NB4 (cell line): ENCODE data around the gene ACACB.

Experiments
- DNase-seq: peaks from one replicate; pipeline ENCODE4 v3.0.0; 2010; ENCODE audit warnings: low read depth
- H3K4me3 ChIP-seq: one replicate; pipeline ENCODE4 v1.5.1; 2011; ENCODE audit warnings: mild to moderate bottlenecking, low read depth, low read length, moderate library complexity
- MYC ChIP-seq: IDR thresholded peaks from 2 replicates; pipeline ENCODE4 v1.6.1; 2011; ENCODE audit warnings: low read depth, low read length
- POLR2A ChIP-seq: IDR thresholded peaks from 2 replicates; pipeline ENCODE4 v1.6.1; 2011; ENCODE audit warnings: mild to moderate bottlenecking; ENCODE audit not compliant: insufficient read length; ENCODE audit errors: extremely low read depth
- TF ChIP-seq, protein P1 (sequence below): IDR thresholded peaks from one replicate; pipeline ENCODE4 v1.5.1; 2012; ENCODE audit warnings: low read depth, low read length
- TF ChIP-seq, protein P2 (sequence below): IDR thresholded peaks from 2 replicates; pipeline ENCODE4 v1.6.1; 2011; ENCODE audit warnings: low read depth, low read length

The ACACB gene

DNA sequence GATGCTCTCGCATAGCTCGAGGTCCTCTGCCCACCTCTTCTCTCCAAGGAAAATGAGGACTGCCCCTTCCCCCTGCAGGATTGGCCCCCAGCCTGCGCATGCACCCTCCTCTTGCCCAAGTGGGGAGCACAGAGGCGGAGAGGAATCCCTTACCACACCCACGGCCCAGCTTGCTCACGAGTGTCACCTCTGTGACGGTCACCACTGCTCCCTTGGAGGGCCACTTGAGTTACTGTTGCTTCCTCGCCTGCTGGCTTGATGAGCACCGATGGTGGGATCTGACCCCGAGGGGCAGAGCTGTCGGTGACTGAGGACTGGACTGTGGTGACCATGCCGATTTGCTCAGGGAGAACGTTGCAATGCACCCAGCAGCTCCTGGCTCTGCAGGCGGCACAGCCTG is 151.0 kb downstream of the ACACB start:
- no peak for DNase-seq
- TF ChIP-seq, protein P1, sequence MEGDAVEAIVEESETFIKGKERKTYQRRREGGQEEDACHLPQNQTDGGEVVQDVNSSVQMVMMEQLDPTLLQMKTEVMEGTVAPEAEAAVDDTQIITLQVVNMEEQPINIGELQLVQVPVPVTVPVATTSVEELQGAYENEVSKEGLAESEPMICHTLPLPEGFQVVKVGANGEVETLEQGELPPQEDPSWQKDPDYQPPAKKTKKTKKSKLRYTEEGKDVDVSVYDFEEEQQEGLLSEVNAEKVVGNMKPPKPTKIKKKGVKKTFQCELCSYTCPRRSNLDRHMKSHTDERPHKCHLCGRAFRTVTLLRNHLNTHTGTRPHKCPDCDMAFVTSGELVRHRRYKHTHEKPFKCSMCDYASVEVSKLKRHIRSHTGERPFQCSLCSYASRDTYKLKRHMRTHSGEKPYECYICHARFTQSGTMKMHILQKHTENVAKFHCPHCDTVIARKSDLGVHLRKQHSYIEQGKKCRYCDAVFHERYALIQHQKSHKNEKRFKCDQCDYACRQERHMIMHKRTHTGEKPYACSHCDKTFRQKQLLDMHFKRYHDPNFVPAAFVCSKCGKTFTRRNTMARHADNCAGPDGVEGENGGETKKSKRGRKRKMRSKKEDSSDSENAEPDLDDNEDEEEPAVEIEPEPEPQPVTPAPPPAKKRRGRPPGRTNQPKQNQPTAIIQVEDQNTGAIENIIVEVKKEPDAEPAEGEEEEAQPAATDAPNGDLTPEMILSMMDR, result no peak
- no peak for TF ChIP-seq MYC
- TF ChIP-seq, protein P2, sequence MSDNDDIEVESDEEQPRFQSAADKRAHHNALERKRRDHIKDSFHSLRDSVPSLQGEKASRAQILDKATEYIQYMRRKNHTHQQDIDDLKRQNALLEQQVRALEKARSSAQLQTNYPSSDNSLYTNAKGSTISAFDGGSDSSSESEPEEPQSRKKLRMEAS, result no peak
- TF ChIP-seq POLR2A, result no peak
- H3K4me3 ChIP-seq, result no peak overlapping the region

DNA sequence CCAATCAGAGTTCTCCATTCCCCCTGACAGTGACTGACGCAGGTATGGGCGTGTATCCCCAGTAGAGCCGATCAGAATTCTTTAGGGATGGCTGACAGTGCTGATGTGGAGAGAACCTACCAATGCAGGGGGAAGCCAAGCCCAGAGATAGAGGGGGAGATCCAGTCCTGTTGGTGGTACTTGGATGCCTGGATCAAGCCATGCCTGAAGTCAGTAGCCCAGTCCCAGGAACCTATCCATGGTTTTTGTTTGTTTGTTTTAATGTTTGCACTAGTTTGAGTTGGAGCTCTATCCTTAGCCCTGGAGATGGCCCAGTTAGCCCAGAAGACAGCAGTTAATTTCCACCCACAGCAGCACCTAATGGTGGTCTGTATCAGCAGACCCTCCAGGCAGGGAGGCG is 152.5 kb downstream of the ACACB start:
- TF ChIP-seq MYC (no peak), POLR2A (no peak)
- TF ChIP-seq, protein P1, result no peak
- TF ChIP-seq, protein P2, result no peak
- no peak for DNase-seq
- H3K4me3 ChIP-seq, result no peak overlapping the region

DNA sequence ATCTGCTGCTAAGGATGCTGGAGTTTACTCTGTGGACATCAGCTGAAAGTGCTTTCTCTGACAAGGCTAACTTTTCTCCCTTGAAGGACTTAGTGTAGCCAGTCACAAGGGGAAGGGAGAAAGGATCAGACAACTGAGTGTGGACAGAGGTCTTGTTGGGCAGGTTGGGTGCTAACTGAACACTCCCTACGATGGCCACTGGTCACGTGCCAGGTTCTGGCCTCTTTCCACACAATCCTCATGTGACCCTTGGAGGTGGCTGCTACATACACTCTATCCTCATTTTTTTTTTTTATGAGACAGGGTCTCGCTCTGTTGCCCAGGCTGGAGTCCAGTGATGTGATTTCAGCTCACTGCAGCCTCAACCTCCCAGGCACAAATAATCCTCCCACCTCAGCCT is 153.0 kb downstream of the ACACB start:
- TF ChIP-seq, protein P1, result no peak
- TF ChIP-seq MYC (no peak), POLR2A (no peak)
- TF ChIP-seq, protein P2, result no peak
- no peak for DNase-seq
- no peak overlapping the region for H3K4me3 ChIP-seq

DNA sequence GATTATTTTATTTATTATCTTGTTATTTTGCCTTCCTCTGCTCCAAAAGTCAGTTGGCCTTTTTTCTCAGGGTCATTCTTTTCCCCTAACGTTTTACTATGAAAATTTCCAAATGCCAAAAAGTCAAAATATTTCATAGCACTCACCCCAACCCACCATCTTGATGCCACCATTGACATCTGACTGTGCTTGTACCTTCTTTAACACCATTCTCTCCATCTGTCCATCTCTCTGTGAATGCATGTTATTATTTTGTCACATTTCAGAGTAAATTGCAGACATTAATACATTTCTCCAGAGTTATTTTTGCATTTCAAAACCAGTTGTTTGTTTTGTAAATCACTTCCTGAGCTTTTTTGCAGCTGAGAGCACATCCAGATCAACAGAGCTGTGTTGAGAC is 154.1 kb downstream of the ACACB start:
- DNase-seq, result no peak

DNA sequence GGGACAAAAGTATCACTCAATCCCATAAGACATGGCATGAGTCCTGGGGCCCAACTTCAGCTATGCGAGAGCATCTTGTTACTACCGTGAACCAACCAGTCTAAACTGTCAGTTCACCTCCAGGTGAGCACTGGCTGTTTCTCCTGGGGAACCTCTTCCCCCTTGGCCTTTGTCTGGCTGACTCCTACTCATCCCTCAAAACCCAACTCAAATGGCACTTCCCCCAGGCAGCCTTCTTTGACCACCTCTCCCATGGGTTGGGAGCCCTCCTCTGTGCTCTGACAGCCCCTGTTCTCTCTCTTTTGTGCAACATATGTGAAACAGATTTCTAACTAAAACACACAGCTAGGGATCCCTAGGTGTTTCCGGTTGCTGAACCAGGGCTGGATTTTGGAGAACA is 155.0 kb downstream of the ACACB start:
- TF ChIP-seq, protein P1, result no peak
- H3K4me3 ChIP-seq, result no peak overlapping the region
- DNase-seq, result no peak

More for the DNA sequence above, 154.1 kb downstream of the ACACB start:
- no peak overlapping the region for H3K4me3 ChIP-seq
- TF ChIP-seq, protein P2, result no peak
- TF ChIP-seq POLR2A (no peak), MYC (no peak)
- TF ChIP-seq, protein P1, result no peak

DNA sequence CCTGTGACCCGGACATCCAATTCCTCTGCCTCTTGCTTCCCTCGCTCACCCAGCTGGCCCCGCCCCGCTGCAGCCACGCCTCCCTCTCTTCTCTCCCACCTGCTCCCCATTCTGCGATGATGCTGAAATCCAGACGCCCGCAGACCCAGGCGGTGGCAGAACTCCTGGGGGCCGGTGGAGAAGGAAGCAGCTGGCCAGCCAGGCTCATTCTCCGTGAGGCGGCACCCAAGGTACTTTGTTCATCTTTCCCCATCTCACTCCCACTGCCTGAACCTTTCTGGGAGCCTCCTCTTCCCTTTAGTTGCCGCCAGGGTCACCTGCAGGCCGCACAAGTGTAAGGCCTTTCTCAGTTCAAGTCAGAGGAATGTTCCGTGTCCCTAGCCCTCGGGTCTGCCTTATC is 157.0 kb downstream of the ACACB start:
- H3K4me3 ChIP-seq, result no peak overlapping the region
- TF ChIP-seq, protein P2, result no peak
- TF ChIP-seq, protein P1, result no peak
- TF ChIP-seq POLR2A, result no peak
- no peak for TF ChIP-seq MYC
- DNase-seq, result no peak
